Measurements from ENCODE around the gene SRRM1.
"Not testable (repeated sequence)": the region's sequence is repeated elsewhere in the genome, so short reads cannot be mapped to it uniquely, and the experiment has no call there.

Gene SRRM1

DNA sequence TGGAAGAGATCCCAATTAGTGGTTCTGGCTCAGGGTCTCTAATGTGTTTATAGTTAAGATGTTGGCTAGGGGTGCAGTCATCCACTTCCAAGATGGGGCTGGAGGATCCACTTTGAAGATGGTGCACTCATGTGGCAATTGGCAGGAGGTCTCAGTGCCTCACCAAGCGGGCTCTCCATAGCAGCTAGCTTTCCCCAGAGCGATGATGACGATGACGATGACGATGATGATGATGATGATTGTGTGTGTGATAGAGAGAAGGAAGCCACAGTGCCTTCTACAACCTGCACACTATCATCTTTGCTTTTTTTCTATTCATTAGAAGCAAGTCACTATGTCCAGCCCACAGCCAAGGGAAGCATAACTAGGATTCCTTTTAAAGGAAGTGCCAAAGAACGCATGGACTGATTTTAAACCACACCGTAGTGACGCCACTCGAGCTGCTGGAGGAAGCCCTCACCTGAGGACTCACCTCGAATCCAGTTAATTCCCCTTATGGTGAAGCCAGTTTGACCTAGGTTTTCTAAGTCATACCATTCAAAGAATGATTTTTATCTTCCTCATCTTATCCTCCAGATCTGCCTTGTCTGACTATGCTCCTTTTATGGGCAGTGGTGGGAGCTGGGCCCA is 49.4 kb downstream of the SRRM1 start:
- no peak for DNase-seq (ENCODE audit: low spot score)
- no peak for FAIRE-seq

GRCh38 chr1:24693827-24694379 is 50.8 kb downstream of the SRRM1 start:
- no peak for FAIRE-seq
- no peak for DNase-seq (ENCODE audit: low spot score)

DNA sequence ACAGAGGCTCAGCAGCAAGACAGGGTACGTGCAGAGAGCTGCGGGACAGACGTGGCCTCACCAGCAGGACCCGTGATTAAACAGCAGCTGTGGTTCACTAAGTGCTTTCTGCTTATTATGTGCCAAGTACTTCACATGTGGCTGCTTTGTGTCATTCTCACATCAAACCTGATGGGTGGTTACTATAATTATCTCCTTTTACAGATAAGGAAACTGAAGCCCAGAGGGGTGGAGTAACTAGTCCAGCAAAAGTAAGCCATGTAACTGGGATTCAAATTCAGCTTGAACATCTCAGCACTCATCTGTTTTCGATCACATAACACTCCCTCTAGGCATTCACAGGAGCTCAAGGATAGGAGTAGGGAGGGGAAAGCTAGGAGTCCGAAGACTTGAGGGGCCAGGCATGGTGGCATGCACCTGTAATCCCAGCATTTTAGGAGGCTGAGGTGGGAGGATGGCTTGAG is 51.3 kb downstream of the SRRM1 start:
- FAIRE-seq (no peak), DNase-seq (ENCODE audit: low spot score) (no peak)

DNA sequence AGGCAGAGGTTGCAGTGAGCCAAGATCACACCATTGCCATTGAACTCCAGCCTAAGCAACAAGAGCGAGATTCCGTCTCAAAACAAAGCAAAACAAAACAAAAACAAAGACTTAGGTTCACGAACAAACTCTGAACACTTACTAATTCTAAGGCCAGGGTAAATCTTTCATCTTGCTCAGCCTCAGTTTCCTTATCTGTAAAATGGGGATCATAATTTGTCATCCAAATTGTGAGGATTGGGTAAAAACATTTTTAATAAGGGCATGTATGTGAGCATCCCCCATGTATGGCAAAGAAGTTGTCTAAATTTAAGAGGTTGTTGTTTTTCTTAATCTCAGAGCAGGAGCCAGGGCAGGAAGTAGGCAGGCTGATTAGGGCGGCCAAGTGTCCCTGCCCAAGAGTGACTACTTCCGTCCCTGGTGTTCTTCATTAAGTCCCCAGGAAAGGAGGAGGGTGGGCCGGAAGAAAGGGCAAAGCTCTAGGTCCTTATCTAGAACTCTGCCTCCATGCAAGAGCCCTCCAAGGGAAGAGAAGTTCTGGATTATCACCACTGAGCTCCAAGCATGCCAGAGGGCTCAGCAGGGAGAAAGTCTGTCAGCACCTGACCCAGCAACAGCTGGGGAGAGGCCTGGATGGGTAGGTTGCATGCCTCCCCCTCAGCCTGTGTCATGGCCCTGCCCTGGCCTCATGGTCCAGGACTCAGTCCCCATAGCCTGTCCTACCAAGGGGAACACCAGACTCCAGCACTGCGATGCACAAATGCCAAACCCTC is 52.3 kb downstream of the SRRM1 start:
- no peak for DNase-seq (ENCODE audit: low spot score)
- no peak for FAIRE-seq

- FAIRE-seq (no peak), DNase-seq (ENCODE audit: low spot score) (no peak)
Observed at GRCh38 chr1:24696041-24696755, 53.1 kb downstream of the SRRM1 start.

GRCh38 chr1:24696756-24697330 is 53.7 kb downstream of the SRRM1 start:
- DNase-seq (ENCODE audit: low spot score) (no peak), FAIRE-seq (no peak)

GRCh38 chr1:24697453-24698001 is 54.4 kb downstream of the SRRM1 start:
- not testable (repeated sequence) for FAIRE-seq; DNase-seq (ENCODE audit: low spot score)

DNA sequence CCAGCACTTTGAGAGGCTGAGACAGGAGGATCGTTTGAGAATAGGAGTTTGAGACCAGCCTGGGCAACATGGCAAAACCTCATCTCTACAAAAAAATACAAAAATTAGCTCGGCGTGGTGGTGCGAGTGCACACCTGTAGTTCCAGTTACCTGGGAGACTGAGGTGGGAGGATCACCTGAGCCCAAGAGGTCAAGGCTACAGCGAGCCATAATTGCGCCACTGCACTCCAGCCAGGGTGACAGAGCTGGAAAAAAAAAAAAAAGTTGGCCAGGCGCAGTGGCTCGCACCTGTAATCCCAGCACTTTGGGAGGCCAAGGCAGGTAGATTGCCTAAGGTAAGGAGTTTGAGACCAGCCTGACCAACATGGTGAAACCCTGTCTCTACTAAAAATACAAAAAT is 55.2 kb downstream of the SRRM1 start:
- FAIRE-seq; DNase-seq (ENCODE audit: low spot score): not testable (repeated sequence)

- peak; percentile 46 for FAIRE-seq
- DNase-seq (ENCODE audit: low spot score) = no peak
Observed at GRCh38 chr1:24699628-24700027, 56.5 kb downstream of the SRRM1 start.

DNA sequence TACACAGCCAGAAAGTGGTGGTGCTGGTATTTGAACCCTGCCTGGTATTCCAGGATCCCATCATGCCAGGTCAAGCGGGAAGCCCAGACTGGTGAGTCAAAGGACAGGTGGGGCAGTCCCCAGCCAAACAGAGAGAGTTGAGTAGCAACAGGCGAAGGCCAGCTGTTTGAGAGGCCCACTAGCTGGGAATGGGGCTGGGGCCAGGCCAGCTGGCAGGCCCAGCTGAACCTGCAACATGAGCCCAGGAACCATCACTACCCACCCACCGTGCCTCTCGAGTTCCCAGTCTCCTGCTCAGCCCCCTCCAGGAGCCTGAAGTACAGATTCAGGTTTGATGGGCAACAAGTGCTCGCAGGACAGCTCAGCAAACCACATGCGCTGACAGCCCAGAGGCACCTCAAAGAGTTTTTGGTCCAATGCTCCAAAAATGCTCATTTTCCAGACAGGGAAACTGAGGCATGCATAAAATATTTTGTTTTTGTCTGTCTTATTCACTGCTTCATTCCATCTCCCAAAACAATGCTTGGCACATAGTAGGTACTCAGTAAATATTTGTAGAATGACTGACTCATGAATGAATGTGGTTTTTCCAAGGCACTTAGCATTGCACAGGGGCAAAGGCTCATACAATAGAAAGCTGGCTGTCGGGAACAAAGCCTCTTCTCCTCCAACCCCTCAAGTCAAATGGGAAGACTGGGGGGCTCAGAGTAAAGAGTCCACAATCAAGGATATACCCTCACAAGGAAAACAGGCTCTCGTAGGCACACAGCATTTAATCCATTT is 59.6 kb downstream of the SRRM1 start:
- DNase-seq (ENCODE audit: low spot score) = peak; percentile 80
- FAIRE-seq = no peak

- DNase-seq (ENCODE audit: low spot score) (peak; percentile 82), FAIRE-seq (no peak)
Observed at GRCh38 chr1:24704411-24705259, 61.5 kb downstream of the SRRM1 start.

GRCh38 chr1:24705260-24706073 is 62.4 kb downstream of the SRRM1 start:
- DNase-seq (ENCODE audit: low spot score) (peak; percentile 97), FAIRE-seq (no peak)

DNA sequence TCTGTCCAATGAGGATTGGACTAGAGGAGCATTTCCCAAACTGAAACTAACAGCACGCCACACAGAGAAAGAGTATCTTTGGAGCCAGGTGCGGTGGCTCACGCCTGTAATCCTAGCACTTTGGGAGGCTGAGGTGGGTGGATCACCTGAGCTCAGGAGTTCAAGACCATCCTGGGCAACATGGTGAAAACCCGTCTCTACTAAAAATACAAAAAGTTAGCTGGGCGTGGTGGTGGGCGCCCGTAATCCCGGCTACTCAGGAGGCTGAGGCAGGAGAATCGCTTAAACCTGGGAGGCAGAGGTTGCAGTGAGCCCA is 62.9 kb downstream of the SRRM1 start:
- DNase-seq (ENCODE audit: low spot score); FAIRE-seq: not testable (repeated sequence)

GRCh38 chr1:24707687-24708086 is 64.6 kb downstream of the SRRM1 start:
- peak; percentile 68 for DNase-seq (ENCODE audit: low spot score)
- FAIRE-seq = no peak

- no peak for FAIRE-seq
- DNase-seq (ENCODE audit: low spot score) = no peak
Observed at GRCh38 chr1:24708938-24709337, 65.8 kb downstream of the SRRM1 start.

- DNase-seq (ENCODE audit: low spot score) (no peak), FAIRE-seq (no peak)
Observed at GRCh38 chr1:24709791-24710441, 66.8 kb downstream of the SRRM1 start.

GRCh38 chr1:24711329-24711728 is 68.2 kb downstream of the SRRM1 start:
- DNase-seq (ENCODE audit: low spot score) = no peak

DNA sequence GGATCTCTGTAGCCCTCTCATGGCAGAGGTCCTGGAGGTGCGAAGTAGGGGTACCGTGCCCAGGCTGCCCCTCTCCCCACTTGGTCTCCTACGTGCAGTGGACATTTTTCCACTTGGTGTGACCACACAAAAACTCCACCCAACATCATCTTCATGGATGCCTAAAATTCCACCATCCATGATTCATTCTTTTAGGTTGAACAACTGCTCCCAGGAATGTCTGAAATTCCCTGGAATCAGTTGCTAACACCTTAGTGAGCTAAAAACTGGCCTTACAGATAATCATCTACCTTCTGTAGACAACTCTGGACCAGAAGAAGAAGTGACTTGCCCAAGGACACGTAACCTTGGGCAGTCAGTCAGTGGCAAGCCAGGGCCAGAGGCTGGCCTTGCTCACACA is 70.1 kb downstream of the SRRM1 start:
- FAIRE-seq = peak; percentile 9

More at GRCh38 chr1:24711329-24711728, 68.2 kb downstream of the SRRM1 start:
- no peak for FAIRE-seq

More for the DNA sequence above, 70.1 kb downstream of the SRRM1 start:
- DNase-seq (ENCODE audit: low spot score) = peak; percentile 40
